Measurements from ENCODE around the gene HCN2.

HCN2 gene

DNA sequence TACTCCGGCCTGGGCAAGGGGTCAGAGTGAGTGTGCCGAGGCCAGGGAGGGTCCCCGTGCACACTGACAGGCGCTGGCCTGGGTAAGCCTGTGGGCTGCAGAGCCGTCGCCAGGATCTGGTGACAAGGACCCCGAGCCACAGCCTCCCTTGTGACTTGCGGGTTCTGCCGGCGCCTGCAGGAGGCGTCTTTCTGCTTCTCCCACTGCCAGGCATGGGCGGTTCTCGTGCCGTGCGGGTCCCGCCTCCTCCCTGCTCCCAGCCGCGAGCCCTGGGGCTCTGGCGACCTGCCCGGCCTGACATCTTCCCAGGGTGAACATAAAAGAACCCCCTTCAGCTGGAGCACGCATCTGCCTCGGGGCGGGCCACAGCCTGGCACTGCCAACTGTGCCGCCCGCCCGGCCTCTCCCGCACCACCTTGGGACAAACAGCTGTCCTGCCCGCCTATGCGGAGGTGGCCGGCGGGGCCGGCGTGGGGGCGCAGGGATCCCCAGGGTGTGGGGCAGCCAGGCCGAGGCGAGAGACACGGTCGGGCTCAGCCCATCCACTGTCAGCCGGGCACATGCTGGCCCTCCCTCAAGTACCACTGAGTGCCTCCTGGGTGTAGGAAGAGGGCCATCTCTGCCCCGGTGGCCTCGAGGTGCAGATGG, 1.5 kb upstream of the HCN2 start:
- DNase-seq (ENCODE audit: low read depth): peak; percentile 75
- TF ChIP-seq, protein P1, sequence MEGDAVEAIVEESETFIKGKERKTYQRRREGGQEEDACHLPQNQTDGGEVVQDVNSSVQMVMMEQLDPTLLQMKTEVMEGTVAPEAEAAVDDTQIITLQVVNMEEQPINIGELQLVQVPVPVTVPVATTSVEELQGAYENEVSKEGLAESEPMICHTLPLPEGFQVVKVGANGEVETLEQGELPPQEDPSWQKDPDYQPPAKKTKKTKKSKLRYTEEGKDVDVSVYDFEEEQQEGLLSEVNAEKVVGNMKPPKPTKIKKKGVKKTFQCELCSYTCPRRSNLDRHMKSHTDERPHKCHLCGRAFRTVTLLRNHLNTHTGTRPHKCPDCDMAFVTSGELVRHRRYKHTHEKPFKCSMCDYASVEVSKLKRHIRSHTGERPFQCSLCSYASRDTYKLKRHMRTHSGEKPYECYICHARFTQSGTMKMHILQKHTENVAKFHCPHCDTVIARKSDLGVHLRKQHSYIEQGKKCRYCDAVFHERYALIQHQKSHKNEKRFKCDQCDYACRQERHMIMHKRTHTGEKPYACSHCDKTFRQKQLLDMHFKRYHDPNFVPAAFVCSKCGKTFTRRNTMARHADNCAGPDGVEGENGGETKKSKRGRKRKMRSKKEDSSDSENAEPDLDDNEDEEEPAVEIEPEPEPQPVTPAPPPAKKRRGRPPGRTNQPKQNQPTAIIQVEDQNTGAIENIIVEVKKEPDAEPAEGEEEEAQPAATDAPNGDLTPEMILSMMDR (IDR thresholded peaks at IDR 0.05; ENCODE audit: insufficient read depth, low read depth, low read length, missing control alignments): peak; percentile 57
- no peak overlapping the region for H3K4me3 ChIP-seq (ENCODE audit: low read depth, low read length)

GRCh38 chr19:588741-589692, 664 bp upstream of the HCN2 start:
- no peak for DNase-seq (ENCODE audit: low read depth)
- H3K4me3 ChIP-seq (ENCODE audit: low read depth, low read length): no peak overlapping the region
- TF ChIP-seq, protein P1 (IDR thresholded peaks at IDR 0.05; ENCODE audit: insufficient read depth, low read depth, low read length, missing control alignments): no peak

GRCh38 chr19:590396-590745, 690 bp downstream of the HCN2 start:
- TF ChIP-seq, protein P1 (IDR thresholded peaks at IDR 0.05; ENCODE audit: insufficient read depth, low read depth, low read length, missing control alignments): no peak
- no peak overlapping the region for H3K4me3 ChIP-seq (ENCODE audit: low read depth, low read length)
- no peak for DNase-seq (ENCODE audit: low read depth)

DNA sequence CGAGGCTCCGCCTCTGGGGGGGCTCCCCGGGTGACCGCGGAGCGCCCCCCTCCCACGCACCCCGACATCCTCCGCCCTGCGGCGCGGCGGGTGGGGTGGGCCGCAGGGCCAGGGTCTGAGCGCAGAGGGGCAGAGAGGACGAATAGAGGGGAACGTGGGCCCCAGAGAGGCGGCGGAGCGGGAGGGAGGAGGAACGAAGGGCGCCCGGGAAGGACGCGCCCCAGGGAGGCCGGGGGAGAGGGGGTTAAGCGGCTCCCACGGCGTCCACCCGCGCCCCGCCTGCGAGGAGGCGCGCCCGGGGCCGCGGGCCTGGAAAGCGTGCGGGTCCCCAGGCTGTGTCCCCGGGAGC, 1.0 kb downstream of the HCN2 start:
- TF ChIP-seq, protein P1 (IDR thresholded peaks at IDR 0.05; ENCODE audit: insufficient read depth, low read depth, low read length, missing control alignments): no peak
- no peak for DNase-seq (ENCODE audit: low read depth)
- H3K4me3 ChIP-seq (ENCODE audit: low read depth, low read length): no peak overlapping the region

DNA sequence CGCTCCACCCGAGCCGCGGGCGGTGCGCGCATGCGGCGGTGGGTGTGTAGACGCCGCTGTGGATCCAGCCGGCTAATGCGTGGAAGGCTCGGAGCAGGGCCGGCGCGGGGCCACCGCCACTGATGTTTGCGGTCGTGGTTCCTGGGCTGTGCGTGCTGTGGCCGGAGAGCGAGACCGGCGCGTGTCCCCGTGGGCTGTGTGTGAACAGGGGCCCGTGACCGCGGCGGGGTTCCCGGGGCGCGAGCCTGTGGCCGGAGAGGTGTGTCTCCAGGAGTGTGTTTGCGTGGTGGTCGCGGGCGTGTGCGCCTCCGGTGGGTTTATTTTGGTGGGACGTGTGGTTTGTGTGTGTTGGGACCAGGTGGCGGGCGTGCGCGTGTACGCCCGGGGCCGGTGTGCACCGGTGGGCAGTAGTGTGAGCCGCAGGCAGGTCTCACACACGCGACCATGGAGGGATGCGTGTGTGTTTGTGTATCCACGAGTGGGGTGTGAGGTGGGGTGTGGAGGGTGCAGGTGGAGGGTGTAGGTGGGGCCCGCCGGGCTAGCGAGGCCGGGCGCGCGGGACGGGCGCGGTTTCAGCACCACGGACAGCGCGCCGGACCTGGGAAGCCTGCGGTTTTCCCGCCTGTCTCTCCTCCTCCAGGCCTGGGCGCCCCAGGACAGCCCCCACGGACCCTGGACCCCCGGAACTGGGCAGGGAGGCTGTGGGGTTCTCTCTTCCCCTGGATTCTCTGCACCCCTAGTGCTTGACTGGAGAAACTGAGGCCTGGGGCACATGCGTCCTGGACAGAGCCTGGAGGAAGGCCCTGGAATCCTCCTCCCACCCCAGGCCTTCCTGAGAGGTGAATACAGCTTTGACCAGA, 1.6 kb downstream of the HCN2 start:
- TF ChIP-seq, protein P1 (IDR thresholded peaks at IDR 0.05; ENCODE audit: insufficient read depth, low read depth, low read length, missing control alignments): no peak
- H3K4me3 ChIP-seq (ENCODE audit: low read depth, low read length): no peak overlapping the region
- DNase-seq (ENCODE audit: low read depth): no peak

- TF ChIP-seq, protein P1 (IDR thresholded peaks at IDR 0.05; ENCODE audit: insufficient read depth, low read depth, low read length, missing control alignments): no peak
- no peak for DNase-seq (ENCODE audit: low read depth)
- H3K4me3 ChIP-seq (ENCODE audit: low read depth, low read length): no peak overlapping the region
Measured at GRCh38 chr19:592101-592500, 2.4 kb downstream of the HCN2 start.

Measured in GM12865 (cell line).